HUES48 (cell line): ENCODE measurements around the gene FRMPD1.

Source experiments
- H3K27ac ChIP-seq: one replicate; pipeline ENCODE4 v1.7.0; 2013; ENCODE audit warnings: low read depth, low read length, inconsistent platforms
- H3K27me3 ChIP-seq: 2 replicates; pipeline ENCODE4 v1.6.1; 2013; ENCODE audit warnings: mild to moderate bottlenecking, low read length; ENCODE audit not compliant: control insufficient read depth, insufficient read depth
- H3K36me3 ChIP-seq: 2 replicates; pipeline ENCODE4 v1.6.1; 2013; ENCODE audit warnings: low read length; ENCODE audit not compliant: control insufficient read depth, insufficient read depth
- H3K4me1 ChIP-seq: 2 replicates; pipeline ENCODE4 v1.6.1; 2013; ENCODE audit warnings: mild to moderate bottlenecking, low read length; ENCODE audit not compliant: control insufficient read depth, insufficient read depth
- H3K4me3 ChIP-seq: 2 replicates; pipeline ENCODE4 v1.5.1; 2013; ENCODE audit warnings: mild to moderate bottlenecking, low read depth, low read length
- H3K9ac ChIP-seq: 2 replicates; pipeline ENCODE4 v1.6.1; 2013; ENCODE audit warnings: mild to moderate bottlenecking, low read depth, low read length, moderate library complexity
- H3K9me3 ChIP-seq: 2 replicates; pipeline ENCODE4 v1.6.1; 2013; ENCODE audit warnings: low read length; ENCODE audit not compliant: control insufficient read depth, insufficient read depth

The FRMPD1 gene

GRCh38 chr9:37618817-37619216 lies 31.9 kb upstream of the FRMPD1 start:
- H3K27me3 ChIP-seq = no peaks in the 10 kb centered on the region
- no peak overlapping the region for H3K9ac ChIP-seq
- H3K36me3 ChIP-seq = no peaks in the 10 kb centered on the region
- peaks cover 1% of the 10 kb centered on the region for H3K4me1 ChIP-seq
- no peak overlapping the region for H3K27ac ChIP-seq
- no peak overlapping the region for H3K4me3 ChIP-seq
- H3K9me3 ChIP-seq = no peaks in the 10 kb centered on the region

- H3K9ac ChIP-seq = no peak overlapping the region
- peaks cover 8% of the 10 kb centered on the region for H3K4me1 ChIP-seq
- H3K36me3 ChIP-seq = no peaks in the 10 kb centered on the region
- H3K4me3 ChIP-seq = no peak overlapping the region
- no peaks in the 10 kb centered on the region for H3K27me3 ChIP-seq
- H3K9me3 ChIP-seq = no peaks in the 10 kb centered on the region
- H3K27ac ChIP-seq = no peak overlapping the region
These were observed 30.9 kb upstream of the FRMPD1 start for GRCh38 chr9:37619806-37620205.

- H3K27me3 ChIP-seq = no peaks in the 10 kb centered on the region
These were observed 30.4 kb upstream of the FRMPD1 start for GRCh38 chr9:37620396-37620795.

DNA sequence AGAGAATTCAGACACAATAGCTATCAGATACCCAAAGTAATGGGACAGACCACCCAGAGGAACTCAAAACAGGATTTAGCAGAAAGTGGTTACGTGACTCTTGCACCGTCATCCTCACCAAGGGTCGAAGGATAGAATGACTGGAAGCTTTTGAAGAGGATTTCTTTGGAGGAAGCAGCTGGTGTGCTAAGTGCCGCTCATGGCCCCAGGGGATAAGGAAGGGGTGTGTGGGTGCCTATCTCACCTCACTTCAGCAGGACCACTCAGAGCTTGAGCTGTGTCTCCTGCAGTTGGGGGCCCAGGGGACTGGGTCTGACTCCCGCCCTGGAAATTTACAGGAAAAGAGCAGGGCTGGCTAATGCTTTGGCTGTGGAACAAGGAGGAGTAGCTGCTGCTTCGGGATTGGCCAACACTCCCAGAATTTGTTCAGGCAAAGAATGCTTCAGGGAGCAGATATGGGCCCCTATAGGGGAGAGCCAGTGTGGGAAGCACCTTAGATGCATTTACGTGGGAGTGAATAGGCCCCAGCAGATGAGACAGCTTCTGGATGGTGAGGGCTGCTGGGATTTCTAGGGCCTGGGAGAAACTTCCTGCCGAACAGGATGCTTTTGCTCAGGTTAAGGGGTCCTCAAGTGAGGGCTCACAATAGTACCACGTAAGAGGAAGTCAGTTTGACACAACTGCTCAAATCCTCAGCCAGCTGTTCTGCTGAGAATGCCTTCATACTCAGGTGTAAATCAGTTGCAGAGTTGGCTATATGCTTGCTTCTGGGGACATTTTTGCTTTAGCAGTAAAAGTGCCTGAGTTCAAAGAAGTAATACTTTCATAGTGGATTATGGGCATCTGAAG lies 29.3 kb upstream of the FRMPD1 start:
- no peaks in the 10 kb centered on the region for H3K9me3 ChIP-seq

More at GRCh38 chr9:37620396-37620795, 30.4 kb upstream of the FRMPD1 start:
- no peaks in the 10 kb centered on the region for H3K9me3 ChIP-seq
- H3K4me1 ChIP-seq = peaks cover 8% of the 10 kb centered on the region
- H3K27ac ChIP-seq = no peak overlapping the region
- no peak overlapping the region for H3K9ac ChIP-seq
- no peak overlapping the region for H3K4me3 ChIP-seq
- H3K36me3 ChIP-seq = no peaks in the 10 kb centered on the region

DNA sequence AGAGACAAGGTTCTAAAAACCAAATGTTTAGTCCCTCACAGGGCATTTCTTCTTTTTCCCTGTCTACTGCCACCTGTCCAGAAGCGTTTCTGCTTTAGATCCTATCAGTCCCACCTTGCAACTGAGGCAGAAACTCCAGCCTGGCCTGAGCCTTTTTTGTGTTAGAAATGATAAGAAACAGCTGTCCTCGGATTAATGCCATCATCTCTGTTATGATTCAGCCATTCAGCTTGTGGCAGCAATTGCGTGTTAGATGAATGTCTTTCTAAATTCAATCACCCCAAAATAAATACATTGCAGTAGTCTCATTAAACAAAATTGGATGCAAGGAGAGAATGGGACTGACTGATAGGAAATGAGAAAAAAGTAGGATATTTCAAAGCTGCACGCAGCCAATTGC lies 28.3 kb upstream of the FRMPD1 start:
- no peak overlapping the region for H3K9ac ChIP-seq
- H3K9me3 ChIP-seq = no peaks in the 10 kb centered on the region
- no peak overlapping the region for H3K4me3 ChIP-seq
- H3K27me3 ChIP-seq = no peaks in the 10 kb centered on the region
- H3K4me1 ChIP-seq = peaks cover 8% of the 10 kb centered on the region
- no peaks in the 10 kb centered on the region for H3K36me3 ChIP-seq
- no peak overlapping the region for H3K27ac ChIP-seq

More for the DNA sequence above, 29.3 kb upstream of the FRMPD1 start:
- no peak overlapping the region for H3K9ac ChIP-seq
- no peak overlapping the region for H3K27ac ChIP-seq
- no peaks in the 10 kb centered on the region for H3K27me3 ChIP-seq
- H3K36me3 ChIP-seq = no peaks in the 10 kb centered on the region
- H3K4me1 ChIP-seq = peaks cover 8% of the 10 kb centered on the region
- no peak overlapping the region for H3K4me3 ChIP-seq

GRCh38 chr9:37623267-37623666 lies 27.5 kb upstream of the FRMPD1 start:
- Histone ChIP-seq H3K36me3 (no peaks in the 10 kb centered on the region), H3K4me1 (peaks cover 8% of the 10 kb centered on the region), H3K9ac (no peak overlapping the region), H3K27ac (no peak overlapping the region), H3K4me3 (no peak overlapping the region), H3K27me3 (no peaks in the 10 kb centered on the region), H3K9me3 (no peaks in the 10 kb centered on the region)

DNA sequence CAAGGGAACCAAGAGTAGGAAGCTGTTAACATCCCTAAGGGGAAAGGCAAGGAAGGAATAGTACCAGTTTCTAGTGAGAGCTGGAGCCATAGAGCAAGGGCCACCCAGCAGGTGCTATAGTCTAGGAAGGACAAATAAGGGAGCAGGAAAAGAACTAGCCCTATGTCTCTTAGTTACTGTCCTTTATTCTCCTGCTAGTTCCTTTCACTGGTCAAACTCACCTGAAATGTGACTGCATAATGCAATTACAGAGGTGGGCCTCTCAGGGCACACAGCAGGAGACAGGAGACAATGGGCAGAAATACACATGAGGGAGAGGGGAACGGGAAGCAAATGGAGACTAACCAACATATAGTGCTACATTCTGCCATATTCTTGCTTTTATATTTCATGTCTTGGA lies 26.7 kb upstream of the FRMPD1 start:
- Histone ChIP-seq H3K27ac (no peak overlapping the region), H3K27me3 (no peaks in the 10 kb centered on the region), H3K9me3 (no peaks in the 10 kb centered on the region), H3K9ac (no peak overlapping the region), H3K4me1 (peaks cover 8% of the 10 kb centered on the region), H3K36me3 (no peaks in the 10 kb centered on the region), H3K4me3 (no peak overlapping the region)

DNA sequence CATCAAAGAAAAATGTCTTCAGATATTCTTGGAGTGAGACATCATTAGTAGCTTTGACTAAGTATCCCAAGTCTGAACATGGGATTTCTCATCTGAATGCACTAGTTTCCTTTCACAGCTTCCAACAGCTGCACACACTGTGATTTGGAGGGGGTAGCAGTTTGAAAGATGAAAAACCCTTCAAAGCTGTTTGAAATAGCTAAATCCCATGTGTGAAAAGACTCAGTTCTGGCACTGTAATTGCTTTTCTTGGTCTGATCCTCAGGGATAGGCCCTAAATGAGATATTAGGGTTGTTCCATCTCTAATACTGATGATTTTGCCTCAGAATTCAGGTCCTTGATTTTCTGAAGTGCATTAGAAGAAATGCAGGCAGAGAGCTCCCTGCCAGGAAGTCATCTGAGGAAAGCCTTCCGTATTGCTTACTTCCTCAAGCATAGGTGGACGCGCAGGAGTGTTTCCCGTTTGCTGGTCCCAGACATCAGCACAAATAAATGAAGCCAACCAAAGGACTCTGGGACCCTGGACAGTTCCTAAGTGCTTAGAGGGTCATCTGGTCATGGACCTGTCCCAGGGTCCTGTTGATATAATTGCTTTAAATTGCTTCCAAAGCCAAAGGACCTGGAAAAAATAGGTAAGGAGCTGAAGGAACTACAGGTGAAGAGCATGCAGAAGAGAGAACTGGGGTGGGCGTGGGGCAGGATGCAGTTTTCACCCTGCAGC lies 25.6 kb upstream of the FRMPD1 start:
- Histone ChIP-seq H3K27me3 (no peaks in the 10 kb centered on the region), H3K9ac (no peak overlapping the region), H3K9me3 (no peaks in the 10 kb centered on the region), H3K36me3 (no peaks in the 10 kb centered on the region), H3K4me1 (peaks cover 8% of the 10 kb centered on the region), H3K4me3 (no peak overlapping the region), H3K27ac (no peak overlapping the region)

- Histone ChIP-seq H3K27ac (no peak overlapping the region), H3K9ac (no peak overlapping the region), H3K36me3 (no peaks in the 10 kb centered on the region), H3K4me1 (peaks cover 8% of the 10 kb centered on the region), H3K27me3 (no peaks in the 10 kb centered on the region), H3K9me3 (no peaks in the 10 kb centered on the region), H3K4me3 (no peak overlapping the region)
These were observed 25.0 kb upstream of the FRMPD1 start for GRCh38 chr9:37625758-37626147.

DNA sequence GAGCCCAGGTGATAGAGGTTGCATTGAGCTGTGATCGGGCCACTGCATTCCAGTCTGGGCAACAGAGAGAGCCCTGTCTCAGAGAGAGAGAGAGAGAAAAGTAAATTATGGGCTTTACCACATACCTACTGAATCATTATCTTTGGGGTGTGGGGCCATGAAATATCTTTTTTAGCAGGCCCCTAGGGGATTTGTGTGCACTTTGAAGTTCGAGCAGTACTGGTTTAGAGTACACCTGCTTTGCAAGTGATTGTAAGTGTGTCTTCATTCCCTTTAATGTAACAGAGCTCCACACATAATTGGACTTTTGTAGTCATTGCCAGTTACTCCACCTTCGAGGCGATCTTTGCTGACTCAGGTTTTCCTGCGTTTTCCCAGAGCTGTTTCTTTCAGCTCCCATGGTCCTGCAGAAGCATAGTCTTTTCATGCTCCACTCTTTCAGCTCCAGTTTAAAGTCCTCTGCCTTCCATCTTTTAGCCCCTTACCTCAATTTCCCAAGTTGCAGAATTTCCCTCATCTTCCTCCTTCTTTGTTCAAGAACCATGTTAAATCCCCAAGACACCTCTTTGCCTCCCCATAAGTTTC lies 24.0 kb upstream of the FRMPD1 start:
- H3K4me3 ChIP-seq = no peak overlapping the region
- H3K4me1 ChIP-seq = peaks cover 8% of the 10 kb centered on the region
- H3K9me3 ChIP-seq = no peaks in the 10 kb centered on the region
- no peaks in the 10 kb centered on the region for H3K36me3 ChIP-seq
- H3K27ac ChIP-seq = no peak overlapping the region
- no peak overlapping the region for H3K9ac ChIP-seq
- H3K27me3 ChIP-seq = no peaks in the 10 kb centered on the region

DNA sequence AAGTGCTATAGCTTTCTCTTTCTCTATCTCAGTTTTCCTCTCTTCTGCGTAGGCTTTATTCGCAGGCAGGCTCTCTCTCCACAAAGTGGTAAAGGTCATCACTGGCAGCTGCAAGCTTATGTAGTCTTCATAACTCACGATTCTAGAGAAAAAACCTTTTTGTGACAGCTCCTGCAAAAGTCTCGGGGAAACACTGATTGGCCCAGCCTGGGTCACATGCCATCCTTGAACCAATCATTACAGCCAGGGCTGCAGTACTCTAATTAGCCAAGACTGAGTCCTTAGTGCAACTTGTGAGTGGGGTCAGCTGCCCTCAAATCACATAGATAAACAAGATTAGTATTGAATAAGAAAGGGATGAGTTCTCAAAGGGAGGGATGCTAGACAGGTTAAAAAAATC lies 18.3 kb upstream of the FRMPD1 start:
- Histone ChIP-seq H3K4me3 (no peak overlapping the region), H3K27ac (no peak overlapping the region), H3K9me3 (no peaks in the 10 kb centered on the region)

More for the DNA sequence above, 18.3 kb upstream of the FRMPD1 start:
- Histone ChIP-seq H3K9ac (no peak overlapping the region), H3K27me3 (no peaks in the 10 kb centered on the region), H3K36me3 (no peaks in the 10 kb centered on the region), H3K4me1 (no peaks in the 10 kb centered on the region)
